CD4-positive, CD25-positive, alpha-beta regulatory T cell (primary cell): Measurements from ENCODE around the gene FAR1. TPM values are rescaled to one million over a fixed set of nuclear protein-coding genes. Genes with fewer than 3 reads are reported as not detected.

ENCODE experiments used
- ATAC-seq, 2 donors: fragments of 150-1000 bp; cut with Tn5 transposase; one replicate each; pipeline ENCODE4 v1.10.0; 2021; ENCODE audit warnings: low read depth in 2 of 2, moderate number of reproducible peaks in 2 of 2, moderate library complexity in 1 of 2
- DNase-seq, 3 donors: peaks; one replicate each; pipeline versions ENCODE4 v3.0.0 to v3.0.0-alpha.2; 2012 to 2022; ENCODE audit warnings: mixed read lengths in 1 of 3
- H3K27ac ChIP-seq: one replicate; pipeline ENCODE4 v1.7.0; 2013; ENCODE audit warnings: mild to moderate bottlenecking, low read length; ENCODE audit not compliant: insufficient read depth, poor library complexity, severe bottlenecking
- H3K27me3 ChIP-seq: one replicate; pipeline ENCODE4 v1.7.0; 2013; ENCODE audit warnings: low read length; ENCODE audit not compliant: control insufficient read depth, insufficient read depth
- H3K36me3 ChIP-seq: one replicate; pipeline ENCODE4 v1.7.0; 2013; ENCODE audit warnings: mild to moderate bottlenecking, low read length, moderate library complexity; ENCODE audit not compliant: control insufficient read depth, insufficient read depth
- H3K4me1 ChIP-seq: 2 replicates; pipeline ENCODE4 v1.7.0; 2013; ENCODE audit warnings: mild to moderate bottlenecking, low read length; ENCODE audit not compliant: insufficient read depth, control insufficient read depth, poor library complexity, severe bottlenecking
- H3K4me3 ChIP-seq: one replicate; pipeline ENCODE4 v1.7.0; 2013; ENCODE audit warnings: low read depth, mild to moderate bottlenecking, low read length, moderate library complexity
- H3K9me3 ChIP-seq, 2 experiments: 1 replicate in 1 of 2; 2 replicates in 1 of 2; pipeline ENCODE4 v1.7.0; 2013; ENCODE audit warnings: low read length in 2 of 2, mild to moderate bottlenecking in 1 of 2, moderate library complexity in 1 of 2; ENCODE audit not compliant: control insufficient read depth in 2 of 2
- H3K27ac Mint-ChIP-seq, 3 donors: one replicate each; pipeline ENCODE4 v1.8.0; 2020 to 2022; ENCODE audit warnings: mild to moderate bottlenecking in 3 of 3, mixed read lengths in 3 of 3, moderate library complexity in 2 of 3
- H3K27me3 Mint-ChIP-seq: one replicate; pipeline ENCODE4 v1.8.0; 2022; ENCODE audit warnings: mild to moderate bottlenecking, mixed read lengths
- H3K36me3 Mint-ChIP-seq: one replicate; pipeline ENCODE4 v1.8.0; 2020; ENCODE audit warnings: mixed read lengths
- H3K4me1 Mint-ChIP-seq, 4 donors: one replicate each; pipeline ENCODE4 v1.8.0; 2020 to 2022; ENCODE audit warnings: mixed read lengths in 4 of 4, mild to moderate bottlenecking in 1 of 4
- H3K4me3 Mint-ChIP-seq, 4 donors: one replicate each; pipeline ENCODE4 v1.8.0; 2020 to 2022; ENCODE audit warnings: mild to moderate bottlenecking in 4 of 4, mixed read lengths in 4 of 4, moderate library complexity in 3 of 4
- H3K9me3 Mint-ChIP-seq, 7 donors: one replicate each; pipeline ENCODE4 v1.8.0; 2020 to 2022; ENCODE audit warnings: mixed read lengths in 7 of 7, mild to moderate bottlenecking in 3 of 7, moderate library complexity in 2 of 7
- polyA plus RNA-seq, 4 donors: library from polyadenylated mRNA; unstranded; fragments of 300-500 nt; fragmentation: Illumina TruSeq; gene quantifications; one replicate each; pipeline ENCODE4 v1.2.3, GENCODE V29; 2021
- total RNA-seq: library from RNA; stranded (reverse); gene quantifications from one replicate; pipeline ENCODE4 v1.2.3, GENCODE V29; 2022

FAR1 gene
- total and polyA plus RNA-seq, 5 donors from 2014 or later, result 7.8 to 41.0 (median 9.7) TPM

DNA sequence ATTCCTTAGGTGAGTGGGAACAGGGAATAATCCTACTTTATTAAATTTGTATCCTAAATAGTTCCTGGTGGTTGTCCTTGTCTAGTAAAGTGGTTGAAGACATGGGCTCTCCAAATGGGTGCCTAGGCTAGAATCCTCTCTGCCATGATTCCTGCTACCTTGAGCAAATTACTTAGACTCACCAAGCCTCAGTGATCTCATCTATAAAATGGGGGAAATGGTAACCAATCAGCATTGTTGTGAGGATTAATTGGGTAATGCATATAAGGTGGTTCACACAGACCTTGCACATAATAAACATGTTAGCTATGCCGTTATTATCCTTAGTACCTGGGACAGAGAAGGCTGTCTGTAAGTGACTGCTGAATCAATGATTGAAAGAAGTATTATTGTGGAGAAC is 109.9 kb downstream of the FAR1 start:
- ATAC-seq (no peak), DNase-seq (no peak)
- H3K27me3 Mint-ChIP-seq, result peaks cover 24% of the 10 kb centered on the region
- H3K36me3 ChIP-seq, result no peaks in the 10 kb centered on the region
- H3K9me3 Mint-ChIP-seq, result no peaks in the 10 kb centered on the region
- no peaks in the 10 kb centered on the region for H3K36me3 Mint-ChIP-seq
- H3K9me3 ChIP-seq, result no peaks in the 10 kb centered on the region
- no peak overlapping the region for H3K27ac Mint-ChIP-seq
- H3K4me3 Mint-ChIP-seq, result no peak overlapping the region
- H3K27ac ChIP-seq, result no peak overlapping the region
- no peaks in the 10 kb centered on the region for H3K4me1 Mint-ChIP-seq
- H3K27me3 ChIP-seq, result peaks cover 4% of the 10 kb centered on the region
- H3K4me3 ChIP-seq, result no peak overlapping the region
- peaks cover 5% of the 10 kb centered on the region for H3K4me1 ChIP-seq

DNA sequence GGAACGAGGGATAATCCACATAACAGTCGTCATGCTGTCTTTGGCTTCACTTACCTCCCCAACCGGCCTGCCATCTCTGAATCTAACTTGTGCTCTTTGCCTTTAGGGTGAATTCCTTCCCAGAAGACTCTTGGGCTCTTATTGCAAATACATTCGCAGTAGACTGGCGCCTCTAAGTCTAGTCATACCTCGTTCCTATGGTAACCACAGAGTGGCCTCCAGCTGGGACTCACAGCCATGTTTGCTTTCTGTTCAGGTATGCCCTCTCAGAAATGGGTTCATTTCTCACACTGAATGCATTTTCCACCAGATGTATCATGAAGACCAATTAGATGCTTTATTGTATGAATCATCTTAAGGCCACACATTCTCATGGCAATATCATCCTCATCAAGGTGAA is 112.7 kb downstream of the FAR1 start:
- Histone ChIP-seq H3K36me3 (no peaks in the 10 kb centered on the region), H3K4me3 (no peak overlapping the region), H3K9me3 (no peaks in the 10 kb centered on the region), H3K27ac (no peak overlapping the region), H3K4me1 (peaks cover 3% of the 10 kb centered on the region), H3K27me3 (no peaks in the 10 kb centered on the region)
- no peaks in the 10 kb centered on the region for H3K9me3 Mint-ChIP-seq
- H3K27ac Mint-ChIP-seq, result no peak overlapping the region
- no peak for DNase-seq
- no peaks in the 10 kb centered on the region for H3K4me1 Mint-ChIP-seq
- H3K36me3 Mint-ChIP-seq, result no peaks in the 10 kb centered on the region
- no peak overlapping the region for H3K4me3 Mint-ChIP-seq
- ATAC-seq, result no peak
- peaks cover 18% of the 10 kb centered on the region for H3K27me3 Mint-ChIP-seq

Other genes starting within 250 kb of the FAR1 start
- 18.9 TPM for gene BTBD10, start 205.4 kb upstream of the FAR1 start, total RNA-seq
- 10 to 100 TPM; 12.9 to 14.2 (median 13.4) TPM for gene BTBD10, start 205.4 kb upstream of the FAR1 start, polyA plus RNA-seq
- gene PTH, start 172.7 kb upstream of the FAR1 start, total RNA-seq, result not detected
- not detected for gene PTH, start 172.7 kb upstream of the FAR1 start, polyA plus RNA-seq